ENCODE data around the gene LACTBL1.
"Not testable (repeated sequence)": the region's sequence is repeated elsewhere in the genome, so short reads cannot be mapped to it uniquely, and the experiment has no call there.

DNA sequence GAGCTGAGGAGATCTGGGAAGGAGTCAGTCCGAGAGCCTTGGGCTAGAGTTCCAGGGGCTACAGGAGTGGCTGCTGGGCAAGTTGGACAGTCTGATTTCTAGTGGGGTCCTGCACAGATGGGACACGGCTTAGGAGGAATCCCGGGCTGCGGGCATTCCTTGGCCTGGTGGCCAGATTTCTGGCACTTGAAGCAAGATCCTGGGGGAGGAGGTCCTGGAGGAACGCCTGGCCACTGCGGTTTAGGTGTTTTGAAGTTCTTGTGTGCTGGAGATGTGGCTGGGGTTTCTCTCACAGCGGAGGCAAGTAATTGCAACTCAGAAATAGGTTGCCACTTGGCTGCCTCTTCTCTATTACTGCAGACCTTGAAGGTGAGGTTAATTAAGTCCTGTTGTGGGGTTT lies 29.6 kb upstream of the LACTBL1 start:
- TF ChIP-seq, protein P1, sequence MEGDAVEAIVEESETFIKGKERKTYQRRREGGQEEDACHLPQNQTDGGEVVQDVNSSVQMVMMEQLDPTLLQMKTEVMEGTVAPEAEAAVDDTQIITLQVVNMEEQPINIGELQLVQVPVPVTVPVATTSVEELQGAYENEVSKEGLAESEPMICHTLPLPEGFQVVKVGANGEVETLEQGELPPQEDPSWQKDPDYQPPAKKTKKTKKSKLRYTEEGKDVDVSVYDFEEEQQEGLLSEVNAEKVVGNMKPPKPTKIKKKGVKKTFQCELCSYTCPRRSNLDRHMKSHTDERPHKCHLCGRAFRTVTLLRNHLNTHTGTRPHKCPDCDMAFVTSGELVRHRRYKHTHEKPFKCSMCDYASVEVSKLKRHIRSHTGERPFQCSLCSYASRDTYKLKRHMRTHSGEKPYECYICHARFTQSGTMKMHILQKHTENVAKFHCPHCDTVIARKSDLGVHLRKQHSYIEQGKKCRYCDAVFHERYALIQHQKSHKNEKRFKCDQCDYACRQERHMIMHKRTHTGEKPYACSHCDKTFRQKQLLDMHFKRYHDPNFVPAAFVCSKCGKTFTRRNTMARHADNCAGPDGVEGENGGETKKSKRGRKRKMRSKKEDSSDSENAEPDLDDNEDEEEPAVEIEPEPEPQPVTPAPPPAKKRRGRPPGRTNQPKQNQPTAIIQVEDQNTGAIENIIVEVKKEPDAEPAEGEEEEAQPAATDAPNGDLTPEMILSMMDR (conservative IDR thresholded peaks at IDR 0.05; ENCODE audit: low read depth, low read length): not testable (repeated sequence)
- not testable (repeated sequence) for TF ChIP-seq POLR2A (IDR thresholded peaks at IDR 0.05; ENCODE audit: low read depth, low read length); FOS (IDR thresholded peaks at IDR 0.05; ENCODE audit: low read depth, low read length); MXI1 (IDR thresholded peaks at IDR 0.05; ENCODE audit: borderline replicate concordance, low read depth, low read length); SMC3 (IDR thresholded peaks at IDR 0.05; ENCODE audit: low read depth, low read length); CEBPB (IDR thresholded peaks at IDR 0.05; ENCODE audit: low read depth, low read length); MAFK (IDR thresholded peaks at IDR 0.05; ENCODE audit: low read depth, low read length); BHLHE40 (IDR thresholded peaks at IDR 0.05; ENCODE audit: low read depth, low read length); RAD21 (IDR thresholded peaks at IDR 0.05; ENCODE audit: low read length); RFX5 (IDR thresholded peaks at IDR 0.05; ENCODE audit: low read depth, low read length)
- TF ChIP-seq, protein P2, sequence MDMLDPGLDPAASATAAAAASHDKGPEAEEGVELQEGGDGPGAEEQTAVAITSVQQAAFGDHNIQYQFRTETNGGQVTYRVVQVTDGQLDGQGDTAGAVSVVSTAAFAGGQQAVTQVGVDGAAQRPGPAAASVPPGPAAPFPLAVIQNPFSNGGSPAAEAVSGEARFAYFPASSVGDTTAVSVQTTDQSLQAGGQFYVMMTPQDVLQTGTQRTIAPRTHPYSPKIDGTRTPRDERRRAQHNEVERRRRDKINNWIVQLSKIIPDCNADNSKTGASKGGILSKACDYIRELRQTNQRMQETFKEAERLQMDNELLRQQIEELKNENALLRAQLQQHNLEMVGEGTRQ (IDR thresholded peaks at IDR 0.05; ENCODE audit: low read depth, low read length): not testable (repeated sequence)
- TF ChIP-seq, protein P3, sequence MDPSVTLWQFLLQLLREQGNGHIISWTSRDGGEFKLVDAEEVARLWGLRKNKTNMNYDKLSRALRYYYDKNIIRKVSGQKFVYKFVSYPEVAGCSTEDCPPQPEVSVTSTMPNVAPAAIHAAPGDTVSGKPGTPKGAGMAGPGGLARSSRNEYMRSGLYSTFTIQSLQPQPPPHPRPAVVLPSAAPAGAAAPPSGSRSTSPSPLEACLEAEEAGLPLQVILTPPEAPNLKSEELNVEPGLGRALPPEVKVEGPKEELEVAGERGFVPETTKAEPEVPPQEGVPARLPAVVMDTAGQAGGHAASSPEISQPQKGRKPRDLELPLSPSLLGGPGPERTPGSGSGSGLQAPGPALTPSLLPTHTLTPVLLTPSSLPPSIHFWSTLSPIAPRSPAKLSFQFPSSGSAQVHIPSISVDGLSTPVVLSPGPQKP (IDR thresholded peaks at IDR 0.05; ENCODE audit: borderline replicate concordance, low read depth, low read length): not testable (repeated sequence)
